Stimulated activated CD8-positive, alpha-beta memory T cell treated with anti-CD3 and anti-CD28 coated beads, Interleukin-7, amount 100 ng/mL, for 1 hour (primary cell): ENCODE results near the gene NCCRP1.

ENCODE experiments used
- DNase-seq, 2 donors: peaks; one replicate each; pipeline ENCODE4 v3.0.0-alpha.2; 2020; ENCODE audit warnings: low read depth in 2 of 2

Gene NCCRP1

GRCh38 chr19:39165857-39166256, 30.9 kb upstream of the NCCRP1 start:
- DNase-seq: no peak

GRCh38 chr19:39166571-39167391, 30.0 kb upstream of the NCCRP1 start:
- no peak for DNase-seq

GRCh38 chr19:39167461-39168257, 29.1 kb upstream of the NCCRP1 start:
- DNase-seq: no peak

GRCh38 chr19:39168258-39169142, 28.3 kb upstream of the NCCRP1 start:
- DNase-seq: no peak

- no peak for DNase-seq
Observed at GRCh38 chr19:39169143-39169810, 27.5 kb upstream of the NCCRP1 start.

- no peak for DNase-seq
Observed at GRCh38 chr19:39170386-39171231, 26.2 kb upstream of the NCCRP1 start.

- no peak for DNase-seq
Observed at GRCh38 chr19:39171479-39172465, 25.0 kb upstream of the NCCRP1 start.

- no peak for DNase-seq
Observed at GRCh38 chr19:39172700-39173501, 23.9 kb upstream of the NCCRP1 start.

GRCh38 chr19:39173502-39173991, 23.2 kb upstream of the NCCRP1 start:
- no peak for DNase-seq

GRCh38 chr19:39174142-39174541, 22.6 kb upstream of the NCCRP1 start:
- no peak for DNase-seq

- no peak for DNase-seq
Observed at GRCh38 chr19:39174558-39175544, 21.9 kb upstream of the NCCRP1 start.

- DNase-seq: no peak
Observed at GRCh38 chr19:39175564-39175963, 21.2 kb upstream of the NCCRP1 start.

- DNase-seq: no peak
Observed at GRCh38 chr19:39177110-39177699, 19.6 kb upstream of the NCCRP1 start.

GRCh38 chr19:39177736-39178135, 19.0 kb upstream of the NCCRP1 start:
- DNase-seq: no peak

GRCh38 chr19:39178296-39179006, 18.3 kb upstream of the NCCRP1 start:
- DNase-seq: no peak

GRCh38 chr19:39179754-39180153, 17.0 kb upstream of the NCCRP1 start:
- no peak for DNase-seq
